ENCODE measurements around the gene ASCL5. TPM values are rescaled to one million over a fixed set of nuclear protein-coding genes. Genes with fewer than 3 reads are reported as not detected.

ASCL5 gene
- total and polyA plus RNA-seq, 7 donors = 0.26 to 0.30 TPM; not detected in 5

DNA sequence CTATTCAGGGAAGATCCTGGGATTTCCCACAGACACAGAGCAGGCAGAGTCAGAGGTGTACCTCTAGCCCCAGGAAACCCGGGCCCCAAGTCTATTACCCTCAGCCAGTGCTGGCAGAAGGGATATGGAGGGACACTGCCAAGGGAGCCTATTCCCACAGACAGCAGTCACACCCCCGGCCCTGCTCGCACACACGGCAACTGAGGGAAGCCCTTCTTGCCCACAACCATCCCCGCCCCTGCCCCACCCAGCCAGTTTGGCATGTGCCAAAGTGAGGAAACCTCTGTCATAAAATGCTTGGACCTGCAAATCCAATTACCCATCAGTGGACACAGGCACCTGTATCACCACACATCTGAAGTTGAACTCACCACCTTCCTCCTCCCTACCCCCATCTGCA, 21.3 kb downstream of the ASCL5 start:
- Histone ChIP-seq H3K27me3 (ENCODE audit: insufficient read depth in 3 of 3, low read length in 2 of 3) (no peaks in the 10 kb centered on the region), H3K9me3 (no peaks in the 10 kb centered on the region), H3K27ac (peak overlapping the region; percentile 95), H3K4me3 (no peak overlapping the region), H3K4me1 (peaks cover 80% of the 10 kb centered on the region), H3K36me3 (ENCODE audit: insufficient read depth in 1 of 2, low read depth in 1 of 2) (peaks cover 0 to 6% of the 10 kb centered on the region in 2 donors)
- peak in 1 of 2 donors; percentile 34 for DNase-seq
- intact Hi-C loops (cut with DNase I) = no loop called here
- WGBS, 3 donors = 27 to 48% (median 32%) methylated on average over 5 of the region's 5 CpGs
- ATAC-seq = no peak
- no peak for TF ChIP-seq CTCF (IDR thresholded peaks at IDR 0.05)

DNA sequence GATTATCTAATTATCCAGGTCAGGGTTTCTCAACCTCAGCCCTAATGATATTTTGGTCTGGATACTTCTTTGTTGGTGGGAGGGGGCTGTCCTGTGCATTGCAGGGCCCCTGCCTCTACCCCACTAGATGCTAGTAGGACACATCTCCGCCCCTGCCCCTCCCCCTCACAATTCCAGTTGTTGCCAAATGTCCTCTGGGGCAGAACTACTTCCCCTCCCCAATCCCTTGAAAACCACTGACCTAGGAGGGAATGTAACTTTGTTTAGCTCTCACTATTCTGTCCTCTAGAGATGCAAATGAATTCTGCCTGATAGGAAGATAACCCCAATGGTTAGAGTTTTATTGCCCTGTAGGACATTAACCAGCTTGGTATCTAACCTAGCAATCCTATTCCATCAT, 22.8 kb downstream of the ASCL5 start:
- peak overlapping the region; percentile 95 for H3K27ac ChIP-seq
- DNase-seq (peak in 1 of 2 donors; percentile 39), ATAC-seq (no peak)
- 20 to 28% (median 20%) methylated on average over 1 of the region's 1 CpG for WGBS, 3 donors
- no peak overlapping the region for H3K4me3 ChIP-seq
- intact Hi-C loops (cut with DNase I) = no loop called here
- peaks cover 0 to 6% of the 10 kb centered on the region in 2 donors for H3K36me3 ChIP-seq (ENCODE audit: insufficient read depth in 1 of 2, low read depth in 1 of 2)
- no peak for TF ChIP-seq CTCF (IDR thresholded peaks at IDR 0.05)
- no peaks in the 10 kb centered on the region for H3K27me3 ChIP-seq (ENCODE audit: insufficient read depth in 3 of 3, low read length in 2 of 3)
- peaks cover 82% of the 10 kb centered on the region for H3K4me1 ChIP-seq
- no peaks in the 10 kb centered on the region for H3K9me3 ChIP-seq

GRCh38 chr1:201103666-201104065, 23.3 kb downstream of the ASCL5 start:
- Histone ChIP-seq H3K9me3 (no peaks in the 10 kb centered on the region), H3K4me3 (no peak overlapping the region), H3K27me3 (ENCODE audit: insufficient read depth in 3 of 3, low read length in 2 of 3) (no peaks in the 10 kb centered on the region), H3K27ac (peak overlapping the region; percentile 95), H3K4me1 (peaks cover 82% of the 10 kb centered on the region), H3K36me3 (ENCODE audit: insufficient read depth in 1 of 2, low read depth in 1 of 2) (peaks cover 0 to 6% of the 10 kb centered on the region in 2 donors)
- 15 to 45% (median 23%) methylated on average over 9 of the region's 9 CpGs for WGBS, 3 donors
- intact Hi-C loops (cut with DNase I) = no loop called here
- peak in 1 of 2 donors; percentile 78 for DNase-seq
- ATAC-seq = peak; percentile 5 to 57 (median 48)
- no peak for TF ChIP-seq CTCF (IDR thresholded peaks at IDR 0.05)

- Histone ChIP-seq H3K9me3 (no peaks in the 10 kb centered on the region), H3K4me1 (peaks cover 88% of the 10 kb centered on the region), H3K4me3 (peak overlapping the region; percentile 26), H3K27ac (peak overlapping the region; percentile 95), H3K27me3 (ENCODE audit: insufficient read depth in 3 of 3, low read length in 2 of 3) (no peaks in the 10 kb centered on the region), H3K36me3 (ENCODE audit: insufficient read depth in 1 of 2, low read depth in 1 of 2) (no peaks in the 10 kb centered on the region)
- TF ChIP-seq CTCF (IDR thresholded peaks at IDR 0.05) = no peak
- intact Hi-C loops (cut with DNase I) = no loop called here
- WGBS, 3 donors = 27 to 39% (median 33%) methylated on average over 12 of the region's 12 CpGs
- DNase-seq (peak; percentile 61 to 88), ATAC-seq (peak; percentile 76 to 81 (median 79))
Measured at GRCh38 chr1:201100169-201100930, 26.6 kb downstream of the ASCL5 start.
